Measurements from ENCODE around the gene PTPRN2. TPM values are rescaled to one million over a fixed set of nuclear protein-coding genes. Genes with fewer than 3 reads are reported as not detected.
"Not testable (repeated sequence)": the region's sequence is repeated elsewhere in the genome, so short reads cannot be mapped to it uniquely, and the experiment has no call there.

PTPRN2 gene
- total RNA-seq, 1 experiment from 2014 or later: not detected

GRCh38 chr7:158348446-158348845, 239.2 kb downstream of the PTPRN2 start:
- Histone ChIP-seq H3K9me3 (ENCODE audit: insufficient read depth, low read depth) (no peaks in the 10 kb centered on the region), H3K27ac (no peak overlapping the region), H3K27me3 (ENCODE audit: insufficient read depth, low read depth) (peaks cover 49% of the 10 kb centered on the region), H3K36me3 (ENCODE audit: low read depth) (no peaks in the 10 kb centered on the region), H3K79me2 (ENCODE audit: low read depth) (no peaks in the 10 kb centered on the region), H3K4me3 (no peak overlapping the region), H2AFZ (no peak overlapping the region), H4K20me1 (ENCODE audit: insufficient read depth) (no peaks in the 10 kb centered on the region), H3K4me1 (replicated peaks; ENCODE audit: insufficient read depth) (no peaks in the 10 kb centered on the region), H3K9me2 (ENCODE audit: insufficient read depth) (no peaks in the 10 kb centered on the region), H3F3A (ENCODE audit: insufficient read depth, low read depth) (no peaks in the 10 kb centered on the region), H3K4me2 (no peak overlapping the region)
- BruUV-seq (replicated peaks): no TSS peak
- CTCF ChIA-PET: no interaction called here
- TF ChIP-seq CTCF (conservative IDR thresholded peaks at IDR 0.05): no peak
- no peak for TF ChIP-seq EZH2 (IDR thresholded peaks at IDR 0.05; ENCODE audit: low read depth)
- DNase-seq: no peak
- intact Hi-C loops (cut with micrococcal nuclease; ENCODE audit: unreplicated experiment): no loop called here
- POLR2A ChIA-PET (ENCODE audit: unreplicated experiment): no interaction called here

GRCh38 chr7:158348039-158348438, 239.6 kb downstream of the PTPRN2 start:
- H4K20me1 ChIP-seq (ENCODE audit: insufficient read depth); H2AFZ ChIP-seq; H3K9me3 ChIP-seq (ENCODE audit: insufficient read depth, low read depth); H3K9me2 ChIP-seq (ENCODE audit: insufficient read depth); H3K36me3 ChIP-seq (ENCODE audit: low read depth); H3K4me2 ChIP-seq; H3K27ac ChIP-seq; intact Hi-C loops (cut with micrococcal nuclease; ENCODE audit: unreplicated experiment); H3F3A ChIP-seq (ENCODE audit: insufficient read depth, low read depth); BruUV-seq (replicated peaks); CTCF ChIA-PET; H3K4me3 ChIP-seq; H3K79me2 ChIP-seq (ENCODE audit: low read depth); POLR2A ChIA-PET (ENCODE audit: unreplicated experiment); H3K4me1 ChIP-seq (replicated peaks; ENCODE audit: insufficient read depth); DNase-seq: not testable (repeated sequence)
- peaks cover 49% of the 10 kb centered on the region for H3K27me3 ChIP-seq (ENCODE audit: insufficient read depth, low read depth)

- Histone ChIP-seq H4K20me1 (ENCODE audit: insufficient read depth) (no peaks in the 10 kb centered on the region), H3K27ac (no peak overlapping the region), H2AFZ (no peak overlapping the region), H3K9me3 (ENCODE audit: insufficient read depth, low read depth) (peaks cover 5% of the 10 kb centered on the region), H3K27me3 (ENCODE audit: insufficient read depth, low read depth) (peaks cover 32% of the 10 kb centered on the region), H3K4me1 (replicated peaks; ENCODE audit: insufficient read depth) (no peaks in the 10 kb centered on the region), H3K4me3 (no peak overlapping the region), H3K9me2 (ENCODE audit: insufficient read depth) (no peaks in the 10 kb centered on the region), H3K4me2 (no peak overlapping the region), H3F3A (ENCODE audit: insufficient read depth, low read depth) (no peaks in the 10 kb centered on the region), H3K79me2 (ENCODE audit: low read depth) (no peaks in the 10 kb centered on the region), H3K36me3 (ENCODE audit: low read depth) (no peaks in the 10 kb centered on the region)
- POLR2A ChIA-PET (ENCODE audit: unreplicated experiment): no interaction called here
- no peak for DNase-seq
- intact Hi-C loops (cut with micrococcal nuclease; ENCODE audit: unreplicated experiment): no loop called here
- no peak for TF ChIP-seq CTCF (conservative IDR thresholded peaks at IDR 0.05)
- no peak for TF ChIP-seq EZH2 (IDR thresholded peaks at IDR 0.05; ENCODE audit: low read depth)
- CTCF ChIA-PET: no interaction called here
- no TSS peak for BruUV-seq (replicated peaks)
Measured at GRCh38 chr7:158345731-158346130, 241.9 kb downstream of the PTPRN2 start.

GRCh38 chr7:158344706-158345300, 242.8 kb downstream of the PTPRN2 start:
- CTCF ChIA-PET: no interaction called here
- no peak for DNase-seq
- intact Hi-C loops (cut with micrococcal nuclease; ENCODE audit: unreplicated experiment): no loop called here

More at GRCh38 chr7:158344706-158345300, 242.8 kb downstream of the PTPRN2 start:
- POLR2A ChIA-PET (ENCODE audit: unreplicated experiment): interaction anchor here (0.5 kb wide), 1 partner anchor 630 kb away, joined by 3 read pairs; no protein-coding TSS in a partner anchor
- no peak for TF ChIP-seq EZH2 (IDR thresholded peaks at IDR 0.05; ENCODE audit: low read depth)
- no peak for TF ChIP-seq CTCF (conservative IDR thresholded peaks at IDR 0.05)
- Histone ChIP-seq H3K4me1 (replicated peaks; ENCODE audit: insufficient read depth) (no peaks in the 10 kb centered on the region), H2AFZ (no peak overlapping the region), H3K36me3 (ENCODE audit: low read depth) (no peaks in the 10 kb centered on the region), H3K79me2 (ENCODE audit: low read depth) (no peaks in the 10 kb centered on the region), H3F3A (ENCODE audit: insufficient read depth, low read depth) (no peaks in the 10 kb centered on the region), H4K20me1 (ENCODE audit: insufficient read depth) (no peaks in the 10 kb centered on the region), H3K4me3 (no peak overlapping the region), H3K9me2 (ENCODE audit: insufficient read depth) (no peaks in the 10 kb centered on the region), H3K27me3 (ENCODE audit: insufficient read depth, low read depth) (peaks cover 22% of the 10 kb centered on the region), H3K9me3 (ENCODE audit: insufficient read depth, low read depth) (peaks cover 5% of the 10 kb centered on the region), H3K27ac (no peak overlapping the region), H3K4me2 (no peak overlapping the region)
- BruUV-seq (replicated peaks): no TSS peak

Data from PC-9 (cell line).